Activated CD8-positive, alpha-beta T cell treated with anti-CD3 and anti-CD28 coated beads for 36 hours (primary cell): ENCODE results near the gene CREBZF. TPM values are rescaled to one million over a fixed set of nuclear protein-coding genes. Genes with fewer than 3 reads are reported as not detected.
A peak's percentile ranks its signal among the peaks of the same experiment; 100 is the strongest.

ENCODE experiments used
- ATAC-seq: fragments of 200-7000 bp; cut with Tn5 transposase; one replicate; pipeline ENCODE4 v1.10.0; 2021; ENCODE audit warnings: mild to moderate bottlenecking, moderate library complexity
- CTCF ChIA-PET: fragments of 350-600 bp; sonication (Branson Sonifier 250); formaldehyde crosslinking; loops from one replicate; lab custom pipeline; 2021; ENCODE audit warnings: antibody characterized with exemption; lab: Charles Lee
- POLR2A ChIA-PET: fragments of 350-600 bp; sonication (Branson Sonifier 250); formaldehyde crosslinking; loops from one replicate; lab custom pipeline; 2021; ENCODE audit warnings: antibody characterized with exemption; lab: Charles Lee
- DNase-seq: peaks from one replicate; pipeline ENCODE4 v3.0.0-alpha.2; 2020
- H3K27ac Mint-ChIP-seq: one replicate; pipeline ENCODE4 v1.8.0; 2021; ENCODE audit warnings: mild to moderate bottlenecking, mixed read lengths
- H3K27me3 Mint-ChIP-seq: one replicate; pipeline ENCODE4 v1.8.0; 2021; ENCODE audit warnings: mixed read lengths
- H3K36me3 Mint-ChIP-seq: one replicate; pipeline ENCODE4 v1.8.0; 2021; ENCODE audit warnings: low read depth, mixed read lengths
- H3K4me1 Mint-ChIP-seq: one replicate; pipeline ENCODE4 v1.8.0; 2021; ENCODE audit warnings: low read depth, mixed read lengths
- H3K4me3 Mint-ChIP-seq: one replicate; pipeline ENCODE4 v1.8.0; 2021; ENCODE audit warnings: mild to moderate bottlenecking, moderate library complexity, mixed read lengths
- H3K9me3 Mint-ChIP-seq: one replicate; pipeline ENCODE4 v1.8.0; 2021; ENCODE audit warnings: mixed read lengths
- CTCF ChIP-seq: fragments of 200-600 bp; IDR thresholded peaks from one replicate; pipeline ENCODE4 v1.8.0; 2022; ENCODE audit warnings: antibody characterized with exemption, mild to moderate bottlenecking
- intact Hi-C: fragments of 100-400 bp; cut with micrococcal nuclease; formaldehyde crosslinking; loops from one replicate; pipeline ENCODE4 v1.10.0; 2022
- total RNA-seq, 2 experiments: library from RNA; stranded (reverse); gene quantifications; one replicate each; pipeline ENCODE4 v1.2.3, GENCODE V29; 2021

Gene CREBZF
- total RNA-seq, 2 experiments from 2014 or later = 44.8 to 46.5 TPM

- H3K27me3 Mint-ChIP-seq = no peaks in the 10 kb centered on the region
- no peak for TF ChIP-seq CTCF
- POLR2A ChIA-PET = no interaction called here
- no peaks in the 10 kb centered on the region for H3K9me3 Mint-ChIP-seq
- CTCF ChIA-PET = no interaction called here
- H3K27ac Mint-ChIP-seq = no peak overlapping the region
- H3K4me1 Mint-ChIP-seq = no peaks in the 10 kb centered on the region
- ATAC-seq = no peak
- DNase-seq = no peak
- intact Hi-C loops = no loop called here
- no peaks in the 10 kb centered on the region for H3K36me3 Mint-ChIP-seq
- H3K4me3 Mint-ChIP-seq = no peak overlapping the region
These were observed 40.9 kb upstream of the CREBZF start for GRCh38 chr11:85705800-85706199.

- ATAC-seq (no peak), DNase-seq (no peak)
- no peak overlapping the region for H3K27ac Mint-ChIP-seq
- H3K9me3 Mint-ChIP-seq = no peaks in the 10 kb centered on the region
- intact Hi-C loops = loop anchor here (5.0 kb wide), 1 partner anchor 42 kb away; no protein-coding TSS in a partner anchor
- no peaks in the 10 kb centered on the region for H3K27me3 Mint-ChIP-seq
- ChIA-PET POLR2A (interaction anchor here (0.6 kb wide), 1 partner anchor 86 kb away, joined by 3 read pairs; no protein-coding TSS in a partner anchor), CTCF (interaction anchor here (1.2 kb wide), 1 partner anchor 9 kb away, joined by 3 read pairs; no protein-coding TSS in a partner anchor)
- H3K4me3 Mint-ChIP-seq = no peak overlapping the region
- H3K36me3 Mint-ChIP-seq = no peaks in the 10 kb centered on the region
- TF ChIP-seq CTCF = no peak
- peaks cover 8% of the 10 kb centered on the region for H3K4me1 Mint-ChIP-seq
These were observed 40.0 kb upstream of the CREBZF start for GRCh38 chr11:85704967-85705366.

DNA sequence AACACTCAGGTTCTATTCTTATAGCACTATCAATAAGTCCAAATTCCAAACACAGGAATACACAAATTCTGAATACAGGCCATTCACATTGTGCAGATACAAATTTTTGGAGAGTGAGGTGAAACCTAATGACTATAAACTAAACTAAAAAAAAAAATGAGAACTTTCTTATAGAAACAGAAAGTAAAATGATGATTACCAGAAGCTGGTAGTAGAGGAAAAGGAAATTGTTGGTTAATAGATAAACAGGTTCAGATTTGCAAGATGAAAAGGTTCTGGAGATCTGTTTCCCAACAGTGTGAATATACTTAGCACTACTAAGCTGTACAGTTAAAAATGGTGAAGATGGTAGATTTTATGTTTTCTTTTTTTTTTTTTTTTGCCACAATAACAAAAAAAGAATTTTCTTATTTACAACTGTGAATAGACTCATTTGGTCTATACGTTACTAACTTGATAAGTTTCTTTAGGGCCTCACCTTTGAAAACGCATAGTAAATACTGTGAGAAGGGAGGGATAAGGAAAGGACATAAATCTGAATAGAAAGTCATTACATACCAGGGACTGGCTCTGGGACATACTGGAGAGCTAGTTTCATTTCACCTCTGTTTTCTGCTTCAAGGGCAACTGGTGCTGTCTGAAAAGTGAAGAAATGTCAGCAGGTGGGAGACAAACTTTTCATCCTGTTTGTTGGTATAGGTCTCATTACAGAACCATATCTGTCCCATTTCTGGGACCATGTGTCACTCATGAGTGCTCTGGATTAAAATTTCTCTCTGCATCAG, 35.2 kb upstream of the CREBZF start:
- ChIA-PET POLR2A (interaction anchor here (0.8 to 1.1 kb wide), 4 partner anchors 8 to 80 kb away, joined by 3 to 4 read pairs (median 3); partner anchors contain the start of gene CCDC89), CTCF (interaction anchor here (0.7 to 1.4 kb wide), 5 partner anchors 15 to 571 kb away, joined by 3 to 4 read pairs (median 4); partner anchors contain the start of gene CCDC83)
- Mint-ChIP-seq H3K9me3 (no peaks in the 10 kb centered on the region), H3K36me3 (no peaks in the 10 kb centered on the region), H3K27me3 (no peaks in the 10 kb centered on the region), H3K4me1 (peaks cover 28% of the 10 kb centered on the region), H3K27ac (peak overlapping the region; percentile 81), H3K4me3 (peak overlapping the region; percentile 36)
- intact Hi-C loops = loop anchor here (5.0 kb wide), 1 partner anchor 47 kb away; no protein-coding TSS in a partner anchor
- ATAC-seq (peak; percentile 67), DNase-seq (no peak)
- no peak for TF ChIP-seq CTCF

- no peaks in the 10 kb centered on the region for H3K9me3 Mint-ChIP-seq
- DNase-seq (no peak), ATAC-seq (no peak)
- ChIA-PET CTCF (interaction anchor here (1.2 to 3.3 kb wide), 2 partner anchors 111 to 127 kb away, joined by 3 to 7 read pairs; no protein-coding TSS in a partner anchor), POLR2A (interaction anchor here (1.4 to 1.6 kb wide), 2 partner anchors 51 to 54 kb away, joined by 3 to 4 read pairs; partner anchors contain the start of gene TMEM126A)
- no peak overlapping the region for H3K4me3 Mint-ChIP-seq
- no peaks in the 10 kb centered on the region for H3K36me3 Mint-ChIP-seq
- TF ChIP-seq CTCF = no peak
- no peaks in the 10 kb centered on the region for H3K27me3 Mint-ChIP-seq
- intact Hi-C loops = no loop called here
- H3K27ac Mint-ChIP-seq = no peak overlapping the region
- H3K4me1 Mint-ChIP-seq = peaks cover 28% of the 10 kb centered on the region
These were observed 33.3 kb upstream of the CREBZF start for GRCh38 chr11:85698195-85698594.
